Measurements from ENCODE around the gene ELF3. TPM values are rescaled to one million over a fixed set of nuclear protein-coding genes. Genes with fewer than 3 reads are reported as not detected.

The ELF3 gene
- total RNA-seq, 4 donors from 2014 or later, result 1.0 to 67.7 (median 2.0) TPM

Small RNA genes within 50 kb of the gene (microRNA-seq; reads per million reads assigned to microRNA genes)
- gene MIR6740 (ENCODE audit: borderline microRNAs expressed, borderline replicate concordance), result not detected

Small RNA genes within 50 kb of the gene (small RNA-seq; reads per million reads assigned to genes)
- gene AL691482.1, result not detected
- gene AL691482.2, result not detected
- not detected for gene MIR6740
- gene RF00156, result not detected

Other genes starting within 250 kb of the ELF3 start
- gene IPO9, start 181.4 kb upstream of the ELF3 start, total RNA-seq, result 10 to 100 TPM in 3 of 4 donors, 1 to 10 TPM in 1; 8.8 to 48.5 (median 35.2) TPM
- gene SHISA4, start 121.7 kb upstream of the ELF3 start, total RNA-seq, result 10 to 100 TPM in 2 of 4 donors, 1 to 10 TPM in 2; 2.1 to 52.8 (median 12.0) TPM
- gene LMOD1, start 64.0 kb upstream of the ELF3 start, total RNA-seq, result 100 to 1,000 TPM in 3 of 4 donors, 10 to 100 TPM in 1; 38.9 to 377 (median 147) TPM
- 10 to 100 TPM; 18.7 to 34.9 (median 29.7) TPM for gene TIMM17A, start 55.1 kb upstream of the ELF3 start, total RNA-seq
- 10 to 100 TPM; 17.9 to 64.8 (median 41.7) TPM for gene RNPEP, start 27.9 kb upstream of the ELF3 start, total RNA-seq
- under 1 TPM in 2 of 4 donors, not detected in 2; 0.09 to 0.21 TPM for gene GPR37L1, start 112.3 kb downstream of the ELF3 start, total RNA-seq
- 10 to 100 TPM in 3 of 4 donors, 1 to 10 TPM in 1; 4.6 to 86.2 (median 18.7) TPM for gene ARL8A, start 134.2 kb downstream of the ELF3 start, total RNA-seq
- gene PTPN7, start 150.0 kb downstream of the ELF3 start, total RNA-seq, result 1 to 10 TPM in 2 of 4 donors, under 1 TPM in 1, not detected in 1; 0.79 to 8.5 (median 1.8) TPM
- gene LGR6, start 183.2 kb downstream of the ELF3 start, total RNA-seq, result 1 to 10 TPM in 3 of 4 donors, not detected in 1; 3.5 to 7.2 (median 4.0) TPM

All from uterus (tissue), 4 donors.